GM19043 (cell line): Measurements from ENCODE around the gene RALGPS2.
"Not testable (repeated sequence)": the region's sequence is repeated elsewhere in the genome, so short reads cannot be mapped to it uniquely, and the experiment has no call there.

Source experiments
- ATAC-seq: cut with Tn5 transposase; IDR thresholded peaks from one replicate; pipeline ENCODE4 v1.9.1; 2021; ENCODE audit warnings: low read depth; ENCODE audit not compliant: unreplicated experiment

Gene RALGPS2

DNA sequence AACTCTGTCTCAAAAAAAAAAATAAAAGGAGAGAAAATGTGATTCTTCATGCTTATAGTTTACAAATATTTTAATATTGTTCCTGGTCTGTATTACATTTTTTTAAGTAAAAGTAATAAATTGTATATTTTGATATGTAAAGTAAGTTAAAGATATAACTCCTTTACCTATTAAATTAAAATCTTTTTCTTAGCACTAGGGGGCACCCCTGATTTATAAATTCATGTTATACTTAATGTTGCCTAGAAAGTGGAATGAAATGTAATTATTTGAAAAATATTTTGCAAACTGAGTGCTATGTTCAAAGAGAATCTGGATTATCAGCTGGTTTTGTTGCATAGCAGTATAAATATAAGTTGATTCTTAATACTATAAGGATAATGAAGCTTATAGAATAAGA is 49.2 kb downstream of the RALGPS2 start:
- ATAC-seq = no peak

DNA sequence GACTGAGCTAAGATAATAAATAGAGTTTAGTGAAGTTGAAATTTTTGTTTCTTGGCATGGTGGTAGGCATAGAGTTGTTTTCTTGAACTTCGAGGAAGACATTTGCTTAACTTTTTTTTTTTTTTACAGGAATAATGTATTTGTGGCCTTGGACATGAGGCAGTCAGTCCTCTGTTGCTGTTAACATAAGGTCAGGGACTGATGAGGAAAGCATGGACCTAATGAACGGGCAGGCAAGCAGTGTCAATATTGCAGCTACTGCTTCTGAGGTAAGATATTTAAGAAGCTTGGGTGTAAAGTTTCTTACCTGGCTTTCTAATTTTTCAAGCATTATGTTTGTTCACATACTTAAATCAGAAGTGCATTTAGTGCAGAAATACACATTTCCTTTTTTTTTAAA is 51.5 kb downstream of the RALGPS2 start:
- ATAC-seq = no peak

DNA sequence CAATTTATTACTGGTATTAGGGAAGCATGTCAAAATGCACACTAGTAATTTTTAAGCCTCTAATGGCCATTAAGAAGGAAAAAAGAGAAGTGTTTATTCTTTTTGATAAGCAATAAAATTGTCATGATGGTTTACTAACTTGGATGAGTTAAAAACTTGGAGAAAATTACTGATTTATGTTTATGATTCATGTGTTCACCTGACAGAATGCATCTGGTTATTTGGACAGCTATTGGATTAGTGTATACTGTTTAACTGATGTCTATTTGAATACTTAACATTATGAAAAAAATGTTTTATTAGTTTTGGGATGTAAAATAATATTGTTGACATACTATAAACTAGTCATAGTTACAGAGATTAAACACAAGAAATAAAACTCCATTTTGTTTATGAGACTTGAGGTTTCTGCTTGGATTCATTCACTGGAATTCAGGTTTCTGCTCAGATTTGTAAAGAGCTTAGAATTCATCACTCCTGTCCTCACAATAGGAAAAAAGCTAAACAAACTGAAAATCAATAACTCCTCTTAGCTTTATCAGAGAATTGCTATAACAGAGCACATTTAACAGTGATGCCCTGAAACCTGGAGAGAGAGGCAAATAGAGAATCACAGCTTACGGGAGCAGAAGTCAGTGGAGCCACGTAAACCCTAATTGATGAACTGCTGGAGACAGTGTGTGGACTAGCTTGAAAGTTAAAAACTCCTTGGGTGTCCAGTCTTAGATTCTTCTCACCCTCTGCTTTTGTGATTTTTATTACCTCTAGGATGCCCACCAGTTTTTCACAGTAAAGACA is 56.7 kb downstream of the RALGPS2 start:
- no peak for ATAC-seq

DNA sequence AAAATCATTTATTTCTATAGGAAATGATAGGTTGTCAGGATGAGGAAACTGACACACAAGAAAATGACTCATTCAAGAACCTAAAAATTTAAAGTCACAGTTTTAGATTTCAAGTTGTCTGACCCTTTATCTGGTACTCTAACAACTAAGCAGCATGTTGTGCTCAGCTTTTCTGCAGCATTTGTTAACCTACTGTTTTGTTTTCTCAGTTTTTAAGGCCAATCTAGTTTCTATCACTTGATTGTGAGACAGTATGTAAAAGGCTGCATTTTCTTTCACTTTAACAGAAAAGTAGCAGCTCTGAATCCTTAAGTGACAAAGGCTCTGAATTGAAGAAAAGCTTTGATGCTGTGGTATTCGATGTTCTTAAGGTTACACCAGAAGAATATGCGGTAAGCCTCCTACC is 59.1 kb downstream of the RALGPS2 start:
- ATAC-seq = no peak

DNA sequence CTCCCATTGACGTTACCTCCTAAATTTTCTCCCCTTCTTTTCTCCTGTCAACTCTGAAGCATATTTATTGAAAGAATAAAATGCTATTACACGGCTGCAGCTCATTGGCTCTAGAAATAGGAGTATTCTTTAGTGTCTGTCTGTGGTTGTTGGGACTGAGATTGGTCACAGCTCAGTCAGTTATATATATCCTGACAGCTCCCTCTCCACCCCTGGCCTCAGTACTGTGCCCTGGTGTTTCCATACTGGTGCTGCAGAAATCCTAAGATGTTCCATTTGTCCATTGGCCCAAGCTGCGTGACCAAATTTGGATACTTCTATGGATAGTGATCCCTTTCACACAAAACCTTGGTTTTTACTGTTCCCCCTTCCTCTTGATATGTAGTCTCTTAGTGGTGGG is 67.3 kb downstream of the RALGPS2 start:
- no peak for ATAC-seq

DNA sequence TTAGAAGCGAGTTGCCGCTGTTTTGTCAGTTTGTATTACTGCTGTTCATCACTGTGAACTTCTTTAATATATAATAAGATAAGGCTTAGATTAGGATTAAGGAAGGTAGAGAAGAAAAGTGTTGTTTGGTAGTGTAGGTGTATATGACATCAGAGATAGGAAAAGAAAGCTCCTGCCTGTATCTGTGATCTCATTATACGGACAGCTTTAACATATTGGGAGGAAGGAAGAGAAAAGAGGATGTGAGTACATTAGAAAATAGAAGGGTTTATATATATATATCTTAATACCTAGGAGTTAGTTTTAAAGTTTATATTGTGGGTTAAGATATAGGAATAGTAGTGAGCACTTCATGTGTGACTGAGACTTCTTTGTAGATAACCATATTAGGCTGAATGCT is 71.0 kb downstream of the RALGPS2 start:
- ATAC-seq = no peak

DNA sequence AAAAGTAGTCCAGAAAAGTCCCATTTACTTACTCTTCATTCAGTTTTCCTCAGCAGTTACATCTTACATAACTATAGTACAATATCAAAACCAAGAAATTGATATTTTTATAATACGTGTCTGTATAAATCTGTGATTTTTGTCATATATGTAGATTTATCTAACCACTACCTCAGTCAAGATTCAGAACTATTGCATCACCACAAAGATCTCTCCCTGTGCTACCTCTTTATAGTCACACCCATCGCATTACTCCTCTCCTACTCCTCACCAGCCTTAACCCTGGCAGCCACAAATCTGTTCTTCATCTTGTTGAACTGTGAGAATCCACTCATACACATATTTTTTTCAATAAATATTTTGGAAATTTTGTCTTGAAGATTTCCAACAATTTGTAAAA is 72.5 kb downstream of the RALGPS2 start:
- ATAC-seq = no peak

DNA sequence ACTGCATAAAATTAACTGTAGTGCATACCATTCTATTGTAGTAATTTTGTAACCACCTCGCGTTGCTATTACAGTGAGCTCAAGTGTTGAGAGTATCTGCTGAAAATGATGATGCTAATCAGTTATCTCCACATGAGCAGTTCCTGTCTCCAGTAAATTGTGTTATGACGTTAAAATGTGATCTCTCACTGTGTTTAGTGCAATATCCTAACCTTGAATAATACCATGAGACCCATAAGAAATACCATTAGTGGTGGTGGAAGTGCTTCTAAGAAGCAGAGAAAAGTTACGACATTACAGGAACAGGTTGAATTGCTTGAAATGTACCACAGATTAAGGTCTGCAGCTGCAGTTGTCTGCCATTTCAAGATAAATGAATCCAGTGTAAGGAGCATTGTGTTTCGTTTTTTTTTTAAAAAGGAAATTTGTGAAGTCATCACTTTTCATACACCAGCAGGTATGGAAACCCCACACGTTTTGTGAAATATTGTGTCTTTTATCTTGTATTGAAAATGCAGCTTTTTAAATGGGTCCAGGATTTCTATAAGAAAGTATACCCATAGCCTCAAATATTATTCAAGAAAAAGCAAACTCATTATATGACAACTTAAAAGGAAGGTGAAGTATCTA is 73.3 kb downstream of the RALGPS2 start:
- no peak for ATAC-seq

DNA sequence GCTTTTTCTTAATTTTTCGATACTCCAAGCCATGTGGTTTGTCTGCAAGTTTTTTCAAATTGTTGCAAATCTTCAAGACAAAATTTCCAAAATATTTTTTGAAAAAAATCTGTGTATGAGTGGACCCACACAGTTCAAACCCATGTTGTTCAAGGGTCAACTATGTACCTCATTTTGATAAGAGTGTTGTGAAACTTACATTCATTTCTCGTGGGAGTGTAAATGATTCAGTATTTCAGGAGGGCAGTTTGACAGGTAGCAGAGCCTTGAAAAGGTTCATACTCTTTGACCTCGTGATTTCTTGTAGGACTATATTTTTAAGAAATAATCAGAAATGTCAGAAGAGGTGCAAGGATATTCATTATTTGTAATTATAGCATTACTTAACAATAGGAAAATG is 77.8 kb downstream of the RALGPS2 start:
- no peak for ATAC-seq

DNA sequence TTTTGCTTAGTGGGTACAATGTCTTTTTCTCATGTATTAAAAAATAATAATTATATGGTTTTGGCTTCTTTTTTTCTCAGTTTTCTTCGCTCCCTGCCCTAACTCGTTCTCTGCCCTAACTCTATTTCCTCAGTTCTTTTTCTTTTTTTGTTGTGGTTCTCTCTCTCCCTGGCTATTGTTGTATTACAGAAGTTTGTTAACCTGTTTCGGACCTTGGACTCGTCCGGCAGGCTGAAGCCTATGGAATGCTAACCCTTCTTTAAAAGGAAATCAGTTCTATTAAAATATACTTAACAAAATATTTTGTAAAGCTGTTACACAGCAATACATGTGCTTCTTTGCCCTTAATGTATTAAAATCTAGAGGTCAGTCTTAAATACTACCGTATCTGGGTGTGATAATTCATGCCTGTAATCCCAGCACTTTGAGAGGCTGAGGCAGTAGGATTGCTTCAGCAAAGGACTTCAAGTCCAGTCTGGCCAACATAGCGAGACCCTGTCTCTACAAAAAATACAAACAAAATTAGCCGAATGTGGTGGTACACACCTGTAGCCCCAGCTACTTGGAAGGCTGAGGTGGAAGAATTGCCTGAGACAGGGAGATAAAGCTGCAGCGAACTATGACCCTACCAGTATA is 81.7 kb downstream of the RALGPS2 start:
- ATAC-seq = no peak

DNA sequence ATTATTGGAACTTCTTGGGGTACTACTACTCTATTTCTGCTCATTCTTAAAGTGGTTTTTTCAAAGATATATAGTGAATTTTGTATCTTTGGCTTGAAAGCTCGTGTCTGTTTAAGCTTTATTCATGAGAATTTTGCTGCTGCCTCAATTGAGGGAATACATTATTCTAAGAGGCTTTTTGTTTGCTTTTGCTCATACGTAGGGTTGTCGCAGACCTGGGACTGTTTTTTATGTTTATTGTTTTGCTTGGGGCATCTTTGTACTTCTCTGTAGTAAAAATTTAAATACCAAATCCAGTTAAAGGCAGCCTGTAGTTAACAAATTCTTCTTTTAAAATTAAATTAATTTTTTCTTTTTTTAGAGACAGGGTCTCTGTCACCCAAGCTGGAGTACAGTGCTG is 83.5 kb downstream of the RALGPS2 start:
- ATAC-seq = no peak

DNA sequence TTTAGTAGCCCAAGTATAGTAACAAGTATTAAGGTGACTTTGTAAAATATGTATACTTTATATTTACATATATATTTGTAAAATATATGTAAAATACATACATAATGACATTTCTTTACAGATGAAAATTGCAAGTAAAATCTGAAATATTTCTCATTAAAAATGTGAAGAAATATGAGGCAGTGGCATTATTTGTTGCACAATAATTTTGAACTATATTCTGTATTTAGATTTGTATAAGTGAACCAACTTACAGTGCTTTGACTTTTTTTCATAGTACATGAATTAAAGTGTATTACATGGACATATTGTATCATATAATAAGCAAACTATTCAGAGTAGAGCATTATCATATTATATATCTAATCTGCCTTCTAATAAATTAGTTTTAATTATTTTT is 85.5 kb downstream of the RALGPS2 start:
- no peak for ATAC-seq

DNA sequence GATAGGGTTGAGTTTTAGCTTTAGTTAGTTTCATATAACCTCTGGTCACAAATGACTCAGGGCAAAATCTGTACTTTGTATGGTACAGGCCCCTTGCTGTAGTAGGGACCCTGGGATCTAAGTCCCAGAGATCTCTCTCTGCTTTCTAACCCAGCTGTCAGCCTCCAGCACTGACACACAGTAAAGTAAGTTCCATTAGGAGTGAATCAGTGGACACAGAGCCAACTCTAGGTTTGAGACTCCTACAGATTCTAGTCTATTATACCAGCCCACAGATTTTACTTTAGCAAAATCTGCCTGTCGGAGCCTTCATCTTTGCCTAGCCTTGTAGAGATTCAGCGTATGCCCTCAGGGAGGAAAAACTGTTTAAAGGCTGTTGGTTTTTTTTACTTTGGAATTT is 93.4 kb downstream of the RALGPS2 start:
- no peak for ATAC-seq

DNA sequence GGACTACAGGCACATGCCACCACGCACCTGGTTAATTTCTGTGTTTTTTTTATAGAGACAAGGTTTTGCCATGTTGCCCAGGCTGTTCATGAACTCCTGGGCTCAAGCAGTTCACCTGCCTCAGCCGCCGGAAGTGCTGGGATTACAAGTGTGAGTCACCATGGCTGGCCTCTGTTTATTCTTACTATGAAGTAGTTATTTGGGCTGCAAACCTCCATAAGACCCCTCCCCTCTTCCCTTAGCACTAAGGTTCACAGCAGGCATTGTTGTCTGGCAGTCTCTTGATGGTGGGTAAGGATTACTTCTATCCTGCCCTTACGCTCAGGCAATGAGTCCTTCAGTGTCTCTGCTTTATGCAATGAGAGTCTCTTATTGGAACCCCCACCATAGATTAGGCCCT is 94.1 kb downstream of the RALGPS2 start:
- no peak for ATAC-seq

DNA sequence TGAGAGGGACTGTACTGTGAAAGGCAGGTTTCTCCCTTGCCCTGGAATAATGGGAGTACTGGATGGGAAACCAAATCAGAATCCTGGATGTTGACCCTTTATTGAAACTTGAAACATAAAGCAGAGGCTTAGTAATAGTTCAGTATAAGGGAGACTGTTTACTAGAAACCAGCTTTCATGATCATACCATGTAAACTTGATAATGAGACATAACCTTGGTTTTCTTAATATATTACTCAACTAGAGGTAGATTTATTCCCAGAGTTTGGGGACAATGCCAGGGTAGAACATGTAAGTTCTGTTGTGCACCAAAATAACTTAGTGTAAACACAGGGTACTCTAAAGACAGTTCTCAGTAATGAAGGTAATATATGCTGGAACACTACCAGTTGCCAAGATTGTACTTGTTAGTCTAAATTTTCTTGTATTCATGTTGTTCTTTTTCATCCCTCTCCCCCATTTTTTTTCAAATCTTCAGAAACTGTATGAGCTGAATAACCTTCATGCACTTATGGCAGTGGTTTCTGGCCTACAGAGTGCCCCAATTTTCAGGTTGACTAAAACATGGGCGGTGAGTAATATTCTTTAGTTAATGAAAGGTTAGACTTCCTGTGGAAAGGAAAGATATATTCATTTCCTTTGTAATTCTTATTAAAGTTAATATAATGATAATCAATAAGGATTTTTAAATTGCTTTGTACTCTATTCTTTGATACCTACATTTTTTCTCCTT is 96.3 kb downstream of the RALGPS2 start:
- no peak for ATAC-seq

DNA sequence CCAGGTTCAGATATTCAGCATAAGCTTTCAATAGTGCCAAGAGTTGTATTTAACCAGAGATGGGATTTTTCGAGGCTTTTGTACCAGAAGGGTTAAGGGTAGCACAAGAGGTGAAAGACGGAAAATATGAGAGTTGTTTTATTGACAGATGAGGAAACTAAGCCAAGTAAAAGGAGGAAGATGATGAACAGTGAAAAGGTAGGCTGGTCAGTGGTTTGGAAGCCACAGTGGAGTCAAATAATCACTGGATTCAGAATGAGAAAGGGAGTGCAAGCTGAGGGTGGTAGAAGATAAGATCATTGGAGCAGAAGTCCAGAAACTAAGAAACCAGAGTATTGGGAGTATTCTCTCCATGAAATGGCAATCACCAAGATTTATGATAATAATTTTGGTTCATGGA is 100.1 kb downstream of the RALGPS2 start:
- no peak for ATAC-seq

DNA sequence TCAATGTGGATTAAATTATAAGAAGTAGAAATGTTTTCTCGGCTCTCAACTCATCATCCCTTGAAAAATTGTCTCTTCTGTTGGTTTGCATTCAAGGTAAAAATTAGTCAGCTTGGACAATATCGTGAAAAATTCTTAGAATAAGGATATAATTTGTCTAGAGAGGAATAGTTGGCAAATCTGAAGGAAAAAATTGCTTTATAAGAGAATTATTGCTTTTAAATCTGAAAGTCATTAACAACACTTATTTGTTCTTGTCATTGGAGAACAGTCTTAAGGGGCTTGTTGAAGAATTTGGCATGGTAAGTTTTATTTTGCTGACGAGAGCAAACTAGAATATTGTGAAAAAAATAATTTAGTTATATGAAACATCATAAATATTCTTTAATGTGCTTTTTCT is 119.4 kb downstream of the RALGPS2 start:
- no peak for ATAC-seq

DNA sequence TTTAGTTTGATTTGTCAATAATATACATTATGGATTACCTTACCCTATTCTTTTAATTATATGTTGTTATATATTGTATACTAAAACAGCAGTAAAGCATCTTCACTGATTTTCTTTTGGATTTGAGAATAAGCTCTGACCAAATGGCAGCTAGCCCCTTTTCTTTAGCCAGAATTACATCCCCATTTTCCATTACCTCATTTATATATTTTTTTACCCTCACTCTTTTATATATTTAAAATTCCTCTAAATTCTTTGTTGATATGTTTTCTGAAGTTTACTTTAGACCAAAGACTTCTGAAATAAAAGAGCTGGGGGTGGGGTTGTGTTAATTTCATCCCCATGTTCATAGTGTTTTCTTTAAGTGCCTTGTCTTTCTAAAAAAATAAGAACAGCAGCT is 121.3 kb downstream of the RALGPS2 start:
- ATAC-seq = no peak

DNA sequence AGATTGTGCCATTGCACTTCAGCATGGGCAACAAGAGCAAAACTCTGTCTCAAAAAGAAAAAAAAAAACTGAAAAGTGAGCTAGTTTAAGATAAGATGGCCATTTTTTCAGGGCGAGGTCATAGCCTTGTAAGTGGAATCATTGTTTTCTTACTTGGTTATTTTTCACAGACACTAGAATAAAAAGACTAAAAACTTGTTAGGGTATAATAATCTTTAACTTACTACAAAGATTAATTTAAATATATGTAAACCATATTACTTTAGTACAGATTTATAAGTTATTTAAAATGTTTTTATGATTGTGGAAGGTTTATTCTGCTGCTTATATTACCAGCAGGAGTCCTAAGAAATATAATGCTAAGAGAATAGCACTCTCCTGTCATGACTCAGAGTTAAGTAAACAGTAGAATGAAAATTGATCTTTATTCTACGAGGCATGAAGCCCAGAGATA is 122.4 kb downstream of the RALGPS2 start:
- no peak for ATAC-seq

DNA sequence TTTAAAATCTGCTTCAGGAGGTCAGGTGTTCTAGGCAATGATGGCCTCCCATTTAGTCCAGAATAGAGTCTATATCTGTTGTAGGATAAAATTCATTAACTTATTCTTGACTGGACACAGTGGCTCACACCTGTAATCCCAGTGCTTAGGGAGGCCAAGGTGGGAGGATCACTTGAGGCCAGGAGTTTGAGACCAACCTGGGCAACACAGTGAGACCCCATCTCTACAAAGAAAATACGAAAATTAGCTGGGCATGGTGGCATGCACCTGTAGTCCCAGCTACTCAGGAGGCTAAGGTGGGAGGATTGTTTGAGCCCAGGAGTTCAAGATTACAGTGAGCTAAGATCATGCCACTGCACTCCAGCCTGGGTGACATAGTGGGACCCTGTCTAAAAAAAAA is 122.9 kb downstream of the RALGPS2 start:
- not testable (repeated sequence) for ATAC-seq

DNA sequence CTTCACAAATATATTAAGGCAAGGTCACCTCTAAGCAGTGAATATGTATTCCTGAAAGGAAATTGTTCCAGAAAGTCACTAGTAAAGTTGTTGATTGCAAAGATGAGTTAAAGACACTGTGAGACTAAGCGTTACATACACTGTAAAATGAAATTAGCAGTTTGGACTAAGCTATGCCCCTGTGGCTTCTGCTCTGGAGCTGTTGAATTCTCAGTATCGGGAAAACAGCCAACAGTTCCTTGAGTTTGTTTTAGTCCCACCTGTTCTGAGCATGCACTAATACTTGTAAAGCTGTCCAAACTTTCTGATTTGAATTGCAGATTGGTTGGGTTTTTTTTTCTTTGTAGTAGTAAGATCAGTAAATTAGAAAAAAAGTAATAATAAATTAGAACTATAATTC is 124.9 kb downstream of the RALGPS2 start:
- no peak for ATAC-seq
